Brain microvascular endothelial cell (primary cell): Measurements from ENCODE around the gene GP1BB.

Source experiments
- DNase-seq: peaks from one replicate; pipeline ENCODE4 v3.0.0-alpha.2; 2020
- H3K27ac ChIP-seq: fragments of 250-450 bp; sonication (Bioruptor Pico); 2 replicates; pipeline ENCODE4 v1.5.1; 2020; ENCODE audit warnings: mild to moderate bottlenecking, moderate library complexity
- H3K27me3 ChIP-seq: fragments of 250-450 bp; sonication (Bioruptor Pico); replicated peaks from 2 replicates; pipeline ENCODE4 v1.5.1; 2020; ENCODE audit warnings: mild to moderate bottlenecking
- H3K36me3 ChIP-seq: fragments of 250-450 bp; sonication (Bioruptor Pico); replicated peaks from 2 replicates; pipeline ENCODE4 v1.5.1; 2020; ENCODE audit warnings: mild to moderate bottlenecking
- H3K4me3 ChIP-seq: 2 replicates; pipeline ENCODE4 v1.5.1; 2011; ENCODE audit warnings: low read depth, mild to moderate bottlenecking, control low read depth, low read length, moderate library complexity
- in situ Hi-C: cut with HindIII; loops from 2 replicates; pipeline ENCODE4 v1.10.0; 2017; ENCODE audit warnings: low sequenced_read_pairs, low pct_ligation_motif_present
- TF ChIP-seq, protein P1 (sequence below): IDR thresholded peaks from 2 replicates; pipeline ENCODE4 v1.5.1; 2011; ENCODE audit warnings: low read depth, mild to moderate bottlenecking, moderate library complexity, low read length, control low read depth, inconsistent platforms; ENCODE audit errors: missing control alignments

The GP1BB gene

DNA sequence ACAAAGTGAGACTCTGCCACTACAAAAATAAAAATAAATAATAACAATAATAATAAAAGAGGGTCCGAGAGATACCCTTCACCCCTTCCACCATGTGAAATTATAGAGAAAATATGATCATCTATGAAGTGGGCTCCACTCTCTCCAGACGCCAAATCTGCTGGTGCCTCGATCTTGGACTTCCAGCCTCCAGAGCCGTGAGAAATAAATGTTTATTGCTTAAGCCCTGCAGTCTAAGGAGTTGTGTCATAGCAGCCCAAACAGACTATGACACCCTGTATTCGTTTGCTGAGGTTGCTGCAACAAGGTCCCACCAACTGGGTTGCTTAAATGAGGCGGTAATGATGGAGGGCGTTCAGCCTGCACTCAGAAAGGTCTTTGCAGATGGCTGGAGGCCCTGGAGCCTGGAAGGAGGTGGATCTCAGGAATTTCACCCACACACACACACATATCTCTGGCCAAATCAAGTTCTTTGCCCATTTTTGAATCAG lies 16.6 kb upstream of the GP1BB start:
- Histone ChIP-seq H3K27me3 (peaks cover 2% of the 10 kb centered on the region), H3K36me3 (no peaks in the 10 kb centered on the region), H3K4me3 (no peak overlapping the region), H3K27ac (no peak overlapping the region)
- in situ Hi-C loops: no loop called here
- DNase-seq: no peak
- TF ChIP-seq, protein P1, sequence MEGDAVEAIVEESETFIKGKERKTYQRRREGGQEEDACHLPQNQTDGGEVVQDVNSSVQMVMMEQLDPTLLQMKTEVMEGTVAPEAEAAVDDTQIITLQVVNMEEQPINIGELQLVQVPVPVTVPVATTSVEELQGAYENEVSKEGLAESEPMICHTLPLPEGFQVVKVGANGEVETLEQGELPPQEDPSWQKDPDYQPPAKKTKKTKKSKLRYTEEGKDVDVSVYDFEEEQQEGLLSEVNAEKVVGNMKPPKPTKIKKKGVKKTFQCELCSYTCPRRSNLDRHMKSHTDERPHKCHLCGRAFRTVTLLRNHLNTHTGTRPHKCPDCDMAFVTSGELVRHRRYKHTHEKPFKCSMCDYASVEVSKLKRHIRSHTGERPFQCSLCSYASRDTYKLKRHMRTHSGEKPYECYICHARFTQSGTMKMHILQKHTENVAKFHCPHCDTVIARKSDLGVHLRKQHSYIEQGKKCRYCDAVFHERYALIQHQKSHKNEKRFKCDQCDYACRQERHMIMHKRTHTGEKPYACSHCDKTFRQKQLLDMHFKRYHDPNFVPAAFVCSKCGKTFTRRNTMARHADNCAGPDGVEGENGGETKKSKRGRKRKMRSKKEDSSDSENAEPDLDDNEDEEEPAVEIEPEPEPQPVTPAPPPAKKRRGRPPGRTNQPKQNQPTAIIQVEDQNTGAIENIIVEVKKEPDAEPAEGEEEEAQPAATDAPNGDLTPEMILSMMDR: no peak

DNA sequence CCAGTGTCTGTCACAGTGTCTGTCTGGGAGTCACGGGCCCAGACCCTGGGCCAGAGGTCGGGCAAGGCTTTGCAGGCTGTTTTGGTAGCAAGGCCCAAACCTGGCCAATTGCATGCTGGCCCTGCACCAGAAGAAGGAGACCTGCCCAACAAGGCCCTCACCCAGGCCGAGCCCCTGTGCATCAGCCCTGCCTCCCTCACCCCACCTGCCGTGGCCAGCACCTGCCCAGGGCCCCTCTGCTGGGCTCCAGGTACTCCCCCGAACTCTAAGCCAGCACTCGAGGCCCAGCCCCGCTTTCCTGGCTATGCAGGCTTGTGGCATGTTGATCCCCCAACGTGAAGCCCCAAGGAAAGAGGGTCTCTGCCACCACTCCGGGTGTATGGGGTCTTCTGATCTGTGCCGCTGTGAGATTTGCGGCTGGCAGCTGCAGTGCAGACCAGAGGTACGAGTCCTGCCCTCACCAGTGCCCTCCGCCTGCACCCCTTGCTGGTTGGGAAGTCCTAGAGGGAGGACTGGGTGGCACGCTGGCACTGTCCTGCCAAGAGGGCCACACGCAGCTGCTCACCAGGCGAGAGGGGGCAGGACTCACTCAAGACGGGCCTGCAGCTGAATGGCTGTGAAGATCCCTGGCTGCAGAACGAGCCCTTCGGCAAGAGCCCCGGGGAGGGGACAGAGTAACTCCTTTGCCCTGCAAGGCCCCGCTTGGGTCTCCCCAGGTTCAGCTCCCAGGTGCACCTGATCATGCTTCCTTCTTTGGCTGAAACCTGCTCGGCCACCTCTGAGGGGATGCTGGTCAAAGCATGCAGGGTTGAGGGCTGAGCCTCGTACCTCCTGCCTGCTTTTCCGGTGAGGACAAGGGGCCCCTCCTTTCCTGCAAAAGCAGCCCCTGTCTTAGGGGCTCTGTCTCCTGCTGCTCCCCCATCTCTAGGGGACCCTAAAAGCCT lies 15.7 kb upstream of the GP1BB start:
- Histone ChIP-seq H3K27me3 (peaks cover 2% of the 10 kb centered on the region), H3K4me3 (no peak overlapping the region), H3K36me3 (no peaks in the 10 kb centered on the region), H3K27ac (no peak overlapping the region)
- TF ChIP-seq, protein P1: no peak
- DNase-seq: no peak
- in situ Hi-C loops: no loop called here

DNA sequence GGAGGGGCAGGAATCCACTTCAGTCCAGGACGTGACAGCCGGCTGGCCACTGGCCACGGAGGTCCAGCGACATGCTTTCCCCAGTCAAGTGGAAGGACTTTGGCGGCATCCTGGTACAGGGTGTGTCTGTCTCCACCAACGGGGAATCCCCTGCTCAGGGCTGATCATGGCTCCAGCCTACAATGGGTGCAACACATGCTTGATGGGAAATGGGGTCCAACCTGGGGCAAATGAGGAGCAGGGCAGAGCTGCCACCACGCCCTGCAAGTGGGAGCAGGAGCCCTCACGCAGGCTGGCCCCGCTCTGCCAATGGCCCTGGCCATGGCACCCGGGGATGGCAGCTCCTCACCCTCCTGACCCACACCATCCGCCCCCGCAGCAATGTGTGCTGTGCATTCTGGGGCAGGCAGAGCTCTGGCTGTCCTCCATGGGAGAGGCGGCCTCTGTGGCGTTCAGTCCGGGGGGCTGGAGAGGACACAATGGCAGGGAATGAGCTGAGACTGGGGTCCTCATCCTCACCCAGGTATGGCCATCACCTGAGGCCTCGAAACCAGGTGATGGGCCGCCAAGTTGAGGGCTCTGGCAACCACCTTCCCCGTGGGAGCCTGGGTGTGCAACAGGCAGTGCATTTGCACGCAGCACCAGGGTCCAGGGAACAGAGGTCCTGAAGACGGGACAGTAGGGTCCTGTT lies 14.9 kb upstream of the GP1BB start:
- TF ChIP-seq, protein P1: no peak
- H3K27ac ChIP-seq: no peak overlapping the region
- no peaks in the 10 kb centered on the region for H3K36me3 ChIP-seq
- no peak overlapping the region for H3K4me3 ChIP-seq
- peaks cover 2% of the 10 kb centered on the region for H3K27me3 ChIP-seq
- DNase-seq: no peak
- in situ Hi-C loops: no loop called here

DNA sequence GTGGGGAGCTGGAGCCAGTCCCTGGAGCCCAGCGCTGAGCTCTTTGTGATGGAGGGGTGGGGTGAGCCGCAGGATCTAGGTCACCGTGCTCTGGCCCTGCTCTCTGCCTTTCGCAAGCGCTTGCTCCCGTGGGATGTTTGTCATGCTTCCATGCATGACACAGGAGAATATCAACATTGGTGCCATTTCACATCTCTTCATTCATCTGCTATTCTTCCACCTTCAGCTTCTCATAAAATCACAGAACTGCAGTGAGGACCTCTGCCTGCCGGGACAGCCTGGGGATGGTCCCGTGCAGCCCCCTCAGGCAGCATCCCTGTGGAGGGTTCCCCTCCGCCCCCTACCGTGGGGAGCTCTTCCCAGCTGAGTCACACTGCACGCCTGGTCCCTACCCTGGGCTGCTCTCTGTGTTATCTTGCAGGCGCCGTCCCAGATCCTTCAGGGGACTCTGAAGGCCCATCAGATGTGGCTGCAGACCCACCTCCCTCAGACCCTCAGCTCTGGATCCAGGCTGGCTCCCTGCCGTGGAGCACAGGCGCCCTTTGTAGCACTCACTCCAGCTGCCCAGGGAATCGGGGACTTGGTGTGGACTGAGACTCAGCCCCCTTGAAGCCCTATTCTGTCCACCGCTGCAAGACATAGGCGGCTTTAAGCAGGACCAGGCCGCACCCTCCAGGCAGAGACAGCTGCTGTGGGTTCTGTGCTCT lies 14.1 kb upstream of the GP1BB start:
- no peak overlapping the region for H3K4me3 ChIP-seq
- peaks cover 2% of the 10 kb centered on the region for H3K27me3 ChIP-seq
- H3K36me3 ChIP-seq: no peaks in the 10 kb centered on the region
- DNase-seq: no peak
- TF ChIP-seq, protein P1: no peak
- in situ Hi-C loops: no loop called here
- H3K27ac ChIP-seq: no peak overlapping the region

DNA sequence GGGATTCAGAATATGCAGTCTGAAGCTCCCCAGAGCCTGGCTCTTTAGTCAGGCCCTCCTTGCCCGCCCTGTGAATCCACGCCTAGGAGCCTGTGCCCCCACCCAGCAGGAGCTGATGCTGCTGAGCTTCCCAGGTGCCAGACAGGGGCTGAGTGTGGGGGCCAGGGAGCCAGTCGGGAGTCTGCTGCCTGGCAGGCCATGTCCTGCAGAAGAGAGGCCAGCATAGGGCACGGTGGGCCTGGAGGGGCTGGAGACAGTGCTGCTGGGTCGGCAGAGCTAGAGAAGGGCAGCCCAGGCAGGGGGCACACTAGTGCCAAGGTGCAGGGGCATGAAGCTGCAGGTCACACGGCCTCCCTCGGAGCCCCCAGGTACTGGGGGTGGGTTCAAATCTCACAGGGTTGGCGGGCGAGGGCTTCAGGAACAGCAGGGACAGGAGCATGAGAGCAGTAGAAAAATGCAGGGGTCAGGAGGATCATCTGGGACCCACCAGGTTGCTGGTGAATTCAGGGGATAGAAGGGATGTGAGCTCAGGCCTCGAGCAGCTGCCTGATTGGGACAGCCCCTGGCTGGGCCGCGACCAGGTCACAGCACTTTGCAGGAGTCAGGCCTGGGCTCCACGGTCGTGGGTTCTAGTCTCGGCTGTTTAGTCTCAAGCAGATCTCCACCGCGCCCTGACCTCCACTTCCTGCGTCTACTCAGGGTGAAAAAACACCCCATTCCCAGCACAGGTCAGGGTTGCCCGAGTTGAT lies 13.1 kb upstream of the GP1BB start:
- Histone ChIP-seq H3K27me3 (peaks cover 2% of the 10 kb centered on the region), H3K4me3 (no peak overlapping the region), H3K27ac (no peak overlapping the region), H3K36me3 (no peaks in the 10 kb centered on the region)
- DNase-seq: no peak
- TF ChIP-seq, protein P1: no peak
- in situ Hi-C loops: no loop called here
